Sigmoid colon (tissue), 4 donors: Measurements from ENCODE around the gene S1PR5.

ENCODE experiments used
- CTCF ChIP-seq, 4 experiments: fragments of 450-650 bp in 3 of 4; fragments of 200-600 bp in 1 of 4; IDR thresholded peaks; one replicate each; pipeline ENCODE4 v1.5.1; 2016 to 2019; ENCODE audit warnings: antibody characterized with exemption in 4 of 4, mild to moderate bottlenecking in 3 of 4, moderate library complexity in 2 of 4
- POLR2A ChIP-seq, 2 donors: fragments of 450-650 bp; IDR thresholded peaks; one replicate each; pipeline ENCODE4 v1.6.1; 2016; ENCODE audit warnings: antibody characterized with exemption in 2 of 2, mild to moderate bottlenecking in 2 of 2, moderate library complexity in 2 of 2
- POLR2AphosphoS5 ChIP-seq, 4 donors: sonication (generic); formaldehyde crosslinking; IDR thresholded peaks; one replicate each; pipeline ENCODE4 v1.6.1; 2017; ENCODE audit warnings: antibody characterized with exemption in 4 of 4

GRCh38 chr19:10501971-10502523, 15.2 kb downstream of the S1PR5 start:
- TF ChIP-seq CTCF (IDR thresholded peaks at IDR 0.05) = no peak
- peak; percentile 6 to 60 (median 42) for TF ChIP-seq POLR2AphosphoS5 (IDR thresholded peaks at IDR 0.05)
- TF ChIP-seq POLR2A (IDR thresholded peaks at IDR 0.05) = no peak
